Uterus (tissue), 2 donors: ENCODE measurements around the gene SLC18A2.

ENCODE experiments used
- POLR2A ChIP-seq, 2 donors: fragments of 450-650 bp; IDR thresholded peaks; one replicate each; pipeline ENCODE4 v1.6.1; 2016; ENCODE audit warnings: antibody characterized with exemption in 2 of 2, mild to moderate bottlenecking in 1 of 2, moderate library complexity in 1 of 2
- TF ChIP-seq, protein P1 (sequence below), 4 experiments: fragments of 200-600 bp in 2 of 4; fragments of 450-650 bp in 2 of 4; sonication (generic) in 2 of 4; IDR thresholded peaks; one replicate each; pipeline ENCODE4 v1.5.1; 2016 to 2019; ENCODE audit warnings: antibody characterized with exemption in 4 of 4, mild to moderate bottlenecking in 2 of 4, moderate library complexity in 1 of 4

DNA sequence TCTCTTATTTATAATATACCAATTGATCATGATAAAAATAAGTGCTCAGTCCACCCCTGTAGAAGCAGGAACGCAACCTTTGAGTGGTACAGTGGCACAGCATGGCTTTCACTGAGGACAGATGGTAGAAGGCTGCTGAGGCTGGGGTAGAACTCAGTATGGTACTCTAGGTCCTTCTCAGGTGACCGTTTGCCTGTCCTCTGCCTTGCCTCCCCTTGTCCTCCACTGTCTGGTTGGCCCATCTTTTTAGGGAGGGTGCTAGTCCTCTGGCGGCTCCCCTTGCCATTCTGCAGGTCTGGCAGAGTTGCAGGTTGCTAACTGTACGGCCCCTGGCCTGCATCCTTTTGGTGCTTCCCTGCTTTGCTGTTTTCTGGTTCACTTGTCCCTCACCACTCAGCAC is 27.3 kb downstream of the SLC18A2 start:
- TF ChIP-seq, protein P1, sequence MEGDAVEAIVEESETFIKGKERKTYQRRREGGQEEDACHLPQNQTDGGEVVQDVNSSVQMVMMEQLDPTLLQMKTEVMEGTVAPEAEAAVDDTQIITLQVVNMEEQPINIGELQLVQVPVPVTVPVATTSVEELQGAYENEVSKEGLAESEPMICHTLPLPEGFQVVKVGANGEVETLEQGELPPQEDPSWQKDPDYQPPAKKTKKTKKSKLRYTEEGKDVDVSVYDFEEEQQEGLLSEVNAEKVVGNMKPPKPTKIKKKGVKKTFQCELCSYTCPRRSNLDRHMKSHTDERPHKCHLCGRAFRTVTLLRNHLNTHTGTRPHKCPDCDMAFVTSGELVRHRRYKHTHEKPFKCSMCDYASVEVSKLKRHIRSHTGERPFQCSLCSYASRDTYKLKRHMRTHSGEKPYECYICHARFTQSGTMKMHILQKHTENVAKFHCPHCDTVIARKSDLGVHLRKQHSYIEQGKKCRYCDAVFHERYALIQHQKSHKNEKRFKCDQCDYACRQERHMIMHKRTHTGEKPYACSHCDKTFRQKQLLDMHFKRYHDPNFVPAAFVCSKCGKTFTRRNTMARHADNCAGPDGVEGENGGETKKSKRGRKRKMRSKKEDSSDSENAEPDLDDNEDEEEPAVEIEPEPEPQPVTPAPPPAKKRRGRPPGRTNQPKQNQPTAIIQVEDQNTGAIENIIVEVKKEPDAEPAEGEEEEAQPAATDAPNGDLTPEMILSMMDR (IDR thresholded peaks at IDR 0.05): no peak
- no peak for TF ChIP-seq POLR2A (IDR thresholded peaks at IDR 0.05)
